MCF 10A (cell line): Measurements from ENCODE around the gene CDK7. TPM values are rescaled to one million over a fixed set of nuclear protein-coding genes. Genes with fewer than 3 reads are reported as not detected.

ENCODE experiments used
- BruUV-seq: library from RNA; stranded (reverse); fragments of 400-500 nt; replicated peaks from 2 replicates; lab custom pipeline; 2021; lab: Mats Ljungman, UMichigan
- CTCF ChIA-PET: fragments of 300-600 bp; sonication (Branson Sonifier 250); formaldehyde crosslinking; extraction: SDS; loops from one replicate; lab custom pipeline; 2021; ENCODE audit warnings: antibody characterized with exemption, inconsistent platforms; lab: Yijun Ruan, JAX
- POLR2A ChIA-PET: fragments of 300-600, 350-650 bp; sonication (Branson Sonifier 250); formaldehyde crosslinking; extraction: SDS; loops from one replicate; lab custom pipeline; 2020; ENCODE audit warnings: antibody characterized with exemption, inconsistent platforms; lab: Yijun Ruan, JAX
- DNase-seq: peaks from one replicate; pipeline ENCODE4 v3.0.0-alpha.2; 2018; ENCODE audit not compliant: unreplicated experiment
- H3K27ac Mint-ChIP-seq: one replicate; pipeline ENCODE4 v1.8.0; 2022; ENCODE audit warnings: mild to moderate bottlenecking, low read depth, mixed read lengths; ENCODE audit not compliant: unreplicated experiment
- H3K27me3 Mint-ChIP-seq: one replicate; pipeline ENCODE4 v1.8.0; 2022; ENCODE audit warnings: mixed read lengths; ENCODE audit not compliant: insufficient read depth, unreplicated experiment
- H3K36me3 Mint-ChIP-seq: one replicate; pipeline ENCODE4 v1.8.0; 2022; ENCODE audit warnings: mild to moderate bottlenecking, moderate library complexity, mixed read lengths; ENCODE audit not compliant: insufficient read depth, unreplicated experiment
- H3K4me1 Mint-ChIP-seq: one replicate; pipeline ENCODE4 v1.8.0; 2022; ENCODE audit warnings: mixed read lengths; ENCODE audit not compliant: insufficient read depth, unreplicated experiment
- H3K4me3 Mint-ChIP-seq: one replicate; pipeline ENCODE4 v1.8.0; 2022; ENCODE audit warnings: mild to moderate bottlenecking, moderate library complexity, mixed read lengths; ENCODE audit not compliant: unreplicated experiment
- H3K9me3 Mint-ChIP-seq: one replicate; pipeline ENCODE4 v1.8.0; 2022; ENCODE audit warnings: mixed read lengths; ENCODE audit not compliant: unreplicated experiment
- CTCF ChIP-seq: fragments of 200-600 bp; IDR thresholded peaks from one replicate; pipeline ENCODE4 v1.8.0; 2022; ENCODE audit warnings: antibody characterized with exemption, mild to moderate bottlenecking; ENCODE audit not compliant: unreplicated experiment
- intact Hi-C: fragments of 100-400 bp; cut with micrococcal nuclease; formaldehyde crosslinking; loops from 2 replicates; pipeline ENCODE4 v1.14.1; 2022
- total RNA-seq: library from RNA; stranded (reverse); gene quantifications from 2 replicates; pipeline ENCODE4 v1.2.3, GENCODE V29; 2022

The CDK7 gene
- total RNA-seq, 1 experiment from 2014 or later, result 48.5 TPM

DNA sequence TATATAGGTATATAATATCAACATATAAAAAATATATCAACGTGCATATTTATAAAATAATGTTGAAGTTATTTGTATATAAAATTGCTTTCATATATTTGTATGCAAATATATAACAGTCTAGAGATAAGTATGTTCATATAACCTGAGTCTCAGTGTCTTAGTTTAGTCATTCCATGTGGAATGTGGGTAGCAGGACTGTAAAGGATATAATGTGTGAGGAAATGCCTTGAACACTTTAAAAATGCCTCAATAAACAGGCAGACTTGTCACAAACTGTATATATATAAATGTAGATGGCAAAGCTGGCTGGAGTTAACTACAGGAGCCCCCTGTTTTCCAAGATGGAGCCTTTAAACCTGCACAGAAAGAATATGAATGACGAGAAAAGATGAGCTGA lies 49.5 kb downstream of the CDK7 start:
- peaks cover 34% of the 10 kb centered on the region for H3K36me3 Mint-ChIP-seq
- H3K27me3 Mint-ChIP-seq, result no peaks in the 10 kb centered on the region
- no TSS peak for BruUV-seq
- intact Hi-C loops, result no loop called here
- CTCF ChIA-PET, result no interaction called here
- DNase-seq, result no peak
- no peak overlapping the region for H3K27ac Mint-ChIP-seq
- no peak for TF ChIP-seq CTCF
- no peaks in the 10 kb centered on the region for H3K4me1 Mint-ChIP-seq
- POLR2A ChIA-PET, result interaction anchor here (0.6 kb wide), 1 partner anchor 1979 kb away, joined by 3 read pairs; no protein-coding TSS in a partner anchor
- H3K4me3 Mint-ChIP-seq, result no peak overlapping the region
- H3K9me3 Mint-ChIP-seq, result no peaks in the 10 kb centered on the region

- POLR2A ChIA-PET, result no interaction called here
- BruUV-seq, result no TSS peak
- H3K27ac Mint-ChIP-seq, result no peak overlapping the region
- no peaks in the 10 kb centered on the region for H3K27me3 Mint-ChIP-seq
- no peak overlapping the region for H3K4me3 Mint-ChIP-seq
- H3K36me3 Mint-ChIP-seq, result peaks cover 20% of the 10 kb centered on the region
- DNase-seq, result no peak
- no peaks in the 10 kb centered on the region for H3K9me3 Mint-ChIP-seq
- no peak for TF ChIP-seq CTCF
- intact Hi-C loops, result no loop called here
- H3K4me1 Mint-ChIP-seq, result no peaks in the 10 kb centered on the region
- CTCF ChIA-PET, result interaction anchor here (0.5 to 0.6 kb wide), 2 partner anchors 15 to 22 kb away, joined by 3 read pairs; no protein-coding TSS in a partner anchor
These were observed 50.9 kb downstream of the CDK7 start for GRCh38 chr5:69285448-69286116.

GRCh38 chr5:69288069-69288468 lies 53.4 kb downstream of the CDK7 start:
- ChIA-PET CTCF (interaction anchor here (0.5 kb wide), 1 partner anchor 10 kb away, joined by 3 read pairs; no protein-coding TSS in a partner anchor), POLR2A (interaction anchor here (1.5 kb wide), 1 partner anchor 9 kb away, joined by 5 read pairs; no protein-coding TSS in a partner anchor)
- Mint-ChIP-seq H3K27me3 (no peaks in the 10 kb centered on the region), H3K36me3 (peaks cover 12% of the 10 kb centered on the region), H3K4me3 (no peak overlapping the region), H3K27ac (no peak overlapping the region), H3K4me1 (no peaks in the 10 kb centered on the region), H3K9me3 (no peaks in the 10 kb centered on the region)
- no TSS peak for BruUV-seq
- intact Hi-C loops, result no loop called here
- DNase-seq, result no peak
- TF ChIP-seq CTCF, result no peak

- ChIA-PET POLR2A (interaction anchor here (0.9 to 1.5 kb wide), 3 partner anchors 9 to 72 kb away, joined by 3 to 5 read pairs (median 4); a partner anchor contains a TSS), CTCF (interaction anchor here (0.5 to 1.7 kb wide), 2 partner anchors 10 to 13 kb away, joined by 3 to 4 read pairs; no protein-coding TSS in a partner anchor)
- Mint-ChIP-seq H3K4me3 (no peak overlapping the region), H3K27ac (no peak overlapping the region), H3K4me1 (no peaks in the 10 kb centered on the region), H3K36me3 (peaks cover 6% of the 10 kb centered on the region), H3K9me3 (no peaks in the 10 kb centered on the region), H3K27me3 (no peaks in the 10 kb centered on the region)
- no peak for DNase-seq
- no TSS peak for BruUV-seq
- intact Hi-C loops, result no loop called here
- TF ChIP-seq CTCF, result no peak
These were observed 54.0 kb downstream of the CDK7 start for GRCh38 chr5:69288688-69289087.
